Uterus (tissue), 2 donors: ENCODE results near the gene GNPAT.

Experiments used
- POLR2A ChIP-seq, 2 donors: fragments of 450-650 bp; IDR thresholded peaks; one replicate each; pipeline ENCODE4 v1.6.1; 2016; ENCODE audit warnings: antibody characterized with exemption in 2 of 2, mild to moderate bottlenecking in 1 of 2, moderate library complexity in 1 of 2
- TF ChIP-seq, protein P1 (sequence below), 4 experiments: fragments of 200-600 bp in 2 of 4; fragments of 450-650 bp in 2 of 4; sonication (generic) in 2 of 4; IDR thresholded peaks; one replicate each; pipeline ENCODE4 v1.5.1; 2016 to 2019; ENCODE audit warnings: antibody characterized with exemption in 4 of 4, mild to moderate bottlenecking in 2 of 4, moderate library complexity in 1 of 4

DNA sequence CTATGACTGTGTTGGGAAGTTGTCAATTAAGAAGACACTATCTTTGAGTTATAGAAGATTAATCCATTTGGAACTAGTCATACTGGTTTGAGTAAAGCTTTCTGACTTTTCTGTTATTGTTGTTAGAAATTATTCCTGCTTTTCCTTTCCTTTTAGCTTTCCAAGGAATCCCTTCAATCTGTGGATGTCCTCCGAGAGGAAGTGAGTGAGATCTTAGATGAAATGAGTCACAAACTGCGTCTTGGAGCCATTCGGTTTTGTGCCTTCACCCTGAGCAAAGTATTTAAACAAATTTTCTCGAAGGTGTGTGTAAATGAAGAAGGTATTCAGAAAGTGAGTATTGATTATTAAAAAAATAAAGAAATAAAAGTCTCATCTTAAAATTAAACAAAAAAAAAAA lies 19.3 kb downstream of the GNPAT start:
- TF ChIP-seq, protein P1, sequence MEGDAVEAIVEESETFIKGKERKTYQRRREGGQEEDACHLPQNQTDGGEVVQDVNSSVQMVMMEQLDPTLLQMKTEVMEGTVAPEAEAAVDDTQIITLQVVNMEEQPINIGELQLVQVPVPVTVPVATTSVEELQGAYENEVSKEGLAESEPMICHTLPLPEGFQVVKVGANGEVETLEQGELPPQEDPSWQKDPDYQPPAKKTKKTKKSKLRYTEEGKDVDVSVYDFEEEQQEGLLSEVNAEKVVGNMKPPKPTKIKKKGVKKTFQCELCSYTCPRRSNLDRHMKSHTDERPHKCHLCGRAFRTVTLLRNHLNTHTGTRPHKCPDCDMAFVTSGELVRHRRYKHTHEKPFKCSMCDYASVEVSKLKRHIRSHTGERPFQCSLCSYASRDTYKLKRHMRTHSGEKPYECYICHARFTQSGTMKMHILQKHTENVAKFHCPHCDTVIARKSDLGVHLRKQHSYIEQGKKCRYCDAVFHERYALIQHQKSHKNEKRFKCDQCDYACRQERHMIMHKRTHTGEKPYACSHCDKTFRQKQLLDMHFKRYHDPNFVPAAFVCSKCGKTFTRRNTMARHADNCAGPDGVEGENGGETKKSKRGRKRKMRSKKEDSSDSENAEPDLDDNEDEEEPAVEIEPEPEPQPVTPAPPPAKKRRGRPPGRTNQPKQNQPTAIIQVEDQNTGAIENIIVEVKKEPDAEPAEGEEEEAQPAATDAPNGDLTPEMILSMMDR (IDR thresholded peaks at IDR 0.05): no peak
- TF ChIP-seq POLR2A (IDR thresholded peaks at IDR 0.05): no peak
